ENCODE data around the gene MS4A8. TPM values are rescaled to one million over a fixed set of nuclear protein-coding genes. Genes with fewer than 3 reads are reported as not detected.

The MS4A8 gene
- total RNA-seq, 4 donors from 2014 or later, result not detected

GRCh38 chr11:60744114-60744513, 44.7 kb downstream of the MS4A8 start:
- no peak overlapping the region for H3K4me3 ChIP-seq
- H3K9me3 ChIP-seq, result peaks cover 0 to 25% (median 0%) of the 10 kb centered on the region in 3 donors
- H3K27ac ChIP-seq, result no peak overlapping the region
- TF ChIP-seq POLR2A (IDR thresholded peaks at IDR 0.05), result no peak
- TF ChIP-seq POLR2AphosphoS5 (IDR thresholded peaks at IDR 0.05), result no peak
- no peak for TF ChIP-seq CTCF (IDR thresholded peaks at IDR 0.05)
- no peak for TF ChIP-seq EP300 (IDR thresholded peaks at IDR 0.05)
- no peaks in the 10 kb centered on the region for H3K36me3 ChIP-seq
- ATAC-seq, result no peak
- 67 to 100% methylated on average over 2 to 3 of the region's 5 CpGs for WGBS, 2 donors (ENCODE audit: low coverage in 1 of 2)
- H3K27me3 ChIP-seq, result peaks cover 20% of the 10 kb centered on the region
- H3K4me1 ChIP-seq, result no peaks in the 10 kb centered on the region

- Histone ChIP-seq H3K27ac (no peak overlapping the region), H3K27me3 (peaks cover 32% of the 10 kb centered on the region), H3K4me1 (no peaks in the 10 kb centered on the region), H3K4me3 (no peak overlapping the region), H3K36me3 (no peaks in the 10 kb centered on the region), H3K9me3 (peaks cover 0 to 4% (median 0%) of the 10 kb centered on the region in 3 donors)
- no peak for ATAC-seq
- TF ChIP-seq CTCF (IDR thresholded peaks at IDR 0.05) (no peak), POLR2A (IDR thresholded peaks at IDR 0.05) (no peak), POLR2AphosphoS5 (IDR thresholded peaks at IDR 0.05) (no peak), EP300 (IDR thresholded peaks at IDR 0.05) (no peak)
- WGBS, 2 donors (ENCODE audit: low coverage in 1 of 2), result 88 to 94% methylated on average over 13 to 14 of the region's 14 CpGs
Measured at GRCh38 chr11:60747359-60747873, 48.0 kb downstream of the MS4A8 start.

- H3K9me3 ChIP-seq, result no peaks in the 10 kb centered on the region
- no peaks in the 10 kb centered on the region for H3K36me3 ChIP-seq
- peaks cover 37% of the 10 kb centered on the region for H3K27me3 ChIP-seq
- no peak overlapping the region for H3K4me3 ChIP-seq
- no CpG with 5 or more reads among the region's 17 CpGs for WGBS, 2 donors (ENCODE audit: low coverage in 1 of 2)
- H3K4me1 ChIP-seq, result no peaks in the 10 kb centered on the region
- ATAC-seq, result no peak
- no peak overlapping the region for H3K27ac ChIP-seq
- TF ChIP-seq POLR2A (IDR thresholded peaks at IDR 0.05), result no peak
- no peak for TF ChIP-seq EP300 (IDR thresholded peaks at IDR 0.05)
- TF ChIP-seq POLR2AphosphoS5 (IDR thresholded peaks at IDR 0.05), result no peak
- no peak for TF ChIP-seq CTCF (IDR thresholded peaks at IDR 0.05)
Measured at GRCh38 chr11:60748225-60748624, 48.8 kb downstream of the MS4A8 start.

GRCh38 chr11:60748821-60749220, 49.4 kb downstream of the MS4A8 start:
- ATAC-seq, result no peak
- no peaks in the 10 kb centered on the region for H3K9me3 ChIP-seq
- no peaks in the 10 kb centered on the region for H3K4me1 ChIP-seq
- TF ChIP-seq EP300 (IDR thresholded peaks at IDR 0.05), result no peak
- TF ChIP-seq POLR2A (IDR thresholded peaks at IDR 0.05), result no peak
- no peak for TF ChIP-seq POLR2AphosphoS5 (IDR thresholded peaks at IDR 0.05)
- no peak for TF ChIP-seq CTCF (IDR thresholded peaks at IDR 0.05)
- H3K36me3 ChIP-seq, result no peaks in the 10 kb centered on the region
- H3K27me3 ChIP-seq, result peaks cover 37% of the 10 kb centered on the region
- no peak overlapping the region for H3K4me3 ChIP-seq
- H3K27ac ChIP-seq, result no peak overlapping the region
- 60 to 80% methylated on average over 1 to 3 of the region's 8 CpGs for WGBS, 2 donors (ENCODE audit: low coverage in 1 of 2)

- Histone ChIP-seq H3K4me3 (no peak overlapping the region), H3K4me1 (no peaks in the 10 kb centered on the region), H3K9me3 (no peaks in the 10 kb centered on the region), H3K36me3 (no peaks in the 10 kb centered on the region), H3K27ac (no peak overlapping the region), H3K27me3 (peaks cover 47% of the 10 kb centered on the region)
- ATAC-seq, result no peak
- no peak for TF ChIP-seq POLR2AphosphoS5 (IDR thresholded peaks at IDR 0.05)
- no peak for TF ChIP-seq EP300 (IDR thresholded peaks at IDR 0.05)
- TF ChIP-seq CTCF (IDR thresholded peaks at IDR 0.05), result no peak
- no peak for TF ChIP-seq POLR2A (IDR thresholded peaks at IDR 0.05)
- WGBS, 2 donors (ENCODE audit: low coverage in 1 of 2), result 55 to 80% methylated on average over 1 of the region's 3 CpGs
Measured at GRCh38 chr11:60750911-60751310, 51.5 kb downstream of the MS4A8 start.

All from gastroesophageal sphincter (tissue), 4 donors.